Stimulated activated CD4-positive, alpha-beta T cell treated with anti-CD3 and anti-CD28 coated beads, Interleukin-4, amount 100 ng/mL, for 48 hours (primary cell): Measurements from ENCODE around the gene OAS1.
A peak's percentile ranks its signal among the peaks of the same experiment; 100 is the strongest.
"Not testable (repeated sequence)": the region's sequence is repeated elsewhere in the genome, so short reads cannot be mapped to it uniquely, and the experiment has no call there.

Experiments used
- DNase-seq, 2 donors: peaks; one replicate each; pipeline ENCODE4 v3.0.0-alpha.2; 2020; ENCODE audit warnings: low read depth in 2 of 2

The OAS1 gene

GRCh38 chr12:112936927-112937326 is 30.2 kb downstream of the OAS1 start:
- DNase-seq = no peak

GRCh38 chr12:112937741-112938719 is 31.3 kb downstream of the OAS1 start, which contains the start of gene OAS3:
TSS of gene OAS3 (plus strand) at chr12:112938474. CDS start at chr12:112938531, 57 bp downstream.
- DNase-seq = peak; percentile 35 to 54

- DNase-seq = no peak
These were observed 32.0 kb downstream of the OAS1 start for GRCh38 chr12:112938751-112939150.

GRCh38 chr12:112939761-112940381 is 33.1 kb downstream of the OAS1 start:
- no peak for DNase-seq

GRCh38 chr12:112941528-112942335 is 35.0 kb downstream of the OAS1 start:
- no peak for DNase-seq

- DNase-seq = no peak
These were observed 35.8 kb downstream of the OAS1 start for GRCh38 chr12:112942572-112942971.

- no peak for DNase-seq
These were observed 37.4 kb downstream of the OAS1 start for GRCh38 chr12:112944024-112944690.

- DNase-seq = no peak
These were observed 38.8 kb downstream of the OAS1 start for GRCh38 chr12:112945515-112945914.

- no peak for DNase-seq
These were observed 39.7 kb downstream of the OAS1 start for GRCh38 chr12:112946236-112947000.

- no peak for DNase-seq
These were observed 40.6 kb downstream of the OAS1 start for GRCh38 chr12:112947314-112947713.

- DNase-seq = no peak
These were observed 41.0 kb downstream of the OAS1 start for GRCh38 chr12:112947761-112948160.

- DNase-seq = no peak
These were observed 42.0 kb downstream of the OAS1 start for GRCh38 chr12:112948806-112949205.

- no peak for DNase-seq
These were observed 43.9 kb downstream of the OAS1 start for GRCh38 chr12:112950701-112951100.

GRCh38 chr12:112957125-112957524 is 50.4 kb downstream of the OAS1 start:
- not testable (repeated sequence) for DNase-seq

GRCh38 chr12:112961074-112961473 is 54.3 kb downstream of the OAS1 start:
- no peak for DNase-seq

GRCh38 chr12:112961536-112961935 is 54.8 kb downstream of the OAS1 start:
- no peak for DNase-seq

GRCh38 chr12:112962561-112962960 is 55.8 kb downstream of the OAS1 start:
- DNase-seq = no peak

- DNase-seq = no peak
These were observed 56.6 kb downstream of the OAS1 start for GRCh38 chr12:112963227-112963861.

- DNase-seq = no peak
These were observed 57.4 kb downstream of the OAS1 start for GRCh38 chr12:112964067-112964670.

- DNase-seq = no peak
These were observed 58.2 kb downstream of the OAS1 start for GRCh38 chr12:112964915-112965314.
